GM06990 (cell line): ENCODE data around the gene RAD51C.

Experiments
- DNase-seq: peaks from one replicate; pipeline ENCODE4 v3.0.0-alpha.2; 2011; ENCODE audit not compliant: insufficient read length; ENCODE audit errors: extremely low read depth
- H3K27me3 ChIP-seq: replicated peaks from 2 replicates; pipeline ENCODE4 v1.6.0; 2011; ENCODE audit warnings: low read length; ENCODE audit not compliant: control insufficient read depth, insufficient read depth
- H3K36me3 ChIP-seq: 2 replicates; pipeline ENCODE4 v1.5.1; 2011; ENCODE audit warnings: low read length; ENCODE audit not compliant: control insufficient read depth, insufficient read depth
- H3K4me3 ChIP-seq: replicated peaks from 2 replicates; pipeline ENCODE4 v1.5.1; 2011; ENCODE audit warnings: low read depth, mild to moderate bottlenecking, control low read depth, low read length
- TF ChIP-seq, protein P1 (sequence below): IDR thresholded peaks from 2 replicates; pipeline ENCODE4 v1.5.1; 2011; ENCODE audit warnings: low read length, control low read depth, mild to moderate bottlenecking, inconsistent platforms; ENCODE audit not compliant: insufficient read depth, poor library complexity, severe bottlenecking

RAD51C gene

GRCh38 chr17:58702045-58702476 lies 9.7 kb downstream of the RAD51C start:
- Histone ChIP-seq H3K36me3 (no peaks in the 10 kb centered on the region), H3K27me3 (no peaks in the 10 kb centered on the region), H3K4me3 (no peak overlapping the region)
- DNase-seq, result peak; percentile 68
- TF ChIP-seq, protein P1, sequence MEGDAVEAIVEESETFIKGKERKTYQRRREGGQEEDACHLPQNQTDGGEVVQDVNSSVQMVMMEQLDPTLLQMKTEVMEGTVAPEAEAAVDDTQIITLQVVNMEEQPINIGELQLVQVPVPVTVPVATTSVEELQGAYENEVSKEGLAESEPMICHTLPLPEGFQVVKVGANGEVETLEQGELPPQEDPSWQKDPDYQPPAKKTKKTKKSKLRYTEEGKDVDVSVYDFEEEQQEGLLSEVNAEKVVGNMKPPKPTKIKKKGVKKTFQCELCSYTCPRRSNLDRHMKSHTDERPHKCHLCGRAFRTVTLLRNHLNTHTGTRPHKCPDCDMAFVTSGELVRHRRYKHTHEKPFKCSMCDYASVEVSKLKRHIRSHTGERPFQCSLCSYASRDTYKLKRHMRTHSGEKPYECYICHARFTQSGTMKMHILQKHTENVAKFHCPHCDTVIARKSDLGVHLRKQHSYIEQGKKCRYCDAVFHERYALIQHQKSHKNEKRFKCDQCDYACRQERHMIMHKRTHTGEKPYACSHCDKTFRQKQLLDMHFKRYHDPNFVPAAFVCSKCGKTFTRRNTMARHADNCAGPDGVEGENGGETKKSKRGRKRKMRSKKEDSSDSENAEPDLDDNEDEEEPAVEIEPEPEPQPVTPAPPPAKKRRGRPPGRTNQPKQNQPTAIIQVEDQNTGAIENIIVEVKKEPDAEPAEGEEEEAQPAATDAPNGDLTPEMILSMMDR, result no peak

DNA sequence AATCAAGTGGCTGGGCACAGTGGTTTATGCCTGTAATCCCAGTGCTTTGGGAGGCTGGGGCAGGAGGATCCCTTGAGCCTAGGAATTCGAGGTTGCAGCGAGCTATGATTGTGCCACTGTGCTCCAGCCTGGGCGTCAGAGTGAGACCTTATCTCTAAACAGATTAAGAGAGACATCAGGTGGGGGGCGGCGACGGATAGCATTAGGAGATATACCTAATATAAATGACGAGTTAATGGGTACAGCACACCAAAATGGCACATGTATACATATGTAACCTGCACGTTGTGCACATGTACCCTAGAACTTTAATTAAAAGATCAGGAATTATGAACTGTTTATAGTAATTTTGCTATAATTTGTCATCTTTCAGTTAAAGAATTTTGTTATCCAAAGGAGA lies 10.3 kb downstream of the RAD51C start:
- no peaks in the 10 kb centered on the region for H3K36me3 ChIP-seq
- no peak for DNase-seq
- TF ChIP-seq, protein P1, result no peak
- H3K27me3 ChIP-seq, result no peaks in the 10 kb centered on the region
- no peak overlapping the region; the same call in 1 of the 2 replicates for H3K4me3 ChIP-seq

DNA sequence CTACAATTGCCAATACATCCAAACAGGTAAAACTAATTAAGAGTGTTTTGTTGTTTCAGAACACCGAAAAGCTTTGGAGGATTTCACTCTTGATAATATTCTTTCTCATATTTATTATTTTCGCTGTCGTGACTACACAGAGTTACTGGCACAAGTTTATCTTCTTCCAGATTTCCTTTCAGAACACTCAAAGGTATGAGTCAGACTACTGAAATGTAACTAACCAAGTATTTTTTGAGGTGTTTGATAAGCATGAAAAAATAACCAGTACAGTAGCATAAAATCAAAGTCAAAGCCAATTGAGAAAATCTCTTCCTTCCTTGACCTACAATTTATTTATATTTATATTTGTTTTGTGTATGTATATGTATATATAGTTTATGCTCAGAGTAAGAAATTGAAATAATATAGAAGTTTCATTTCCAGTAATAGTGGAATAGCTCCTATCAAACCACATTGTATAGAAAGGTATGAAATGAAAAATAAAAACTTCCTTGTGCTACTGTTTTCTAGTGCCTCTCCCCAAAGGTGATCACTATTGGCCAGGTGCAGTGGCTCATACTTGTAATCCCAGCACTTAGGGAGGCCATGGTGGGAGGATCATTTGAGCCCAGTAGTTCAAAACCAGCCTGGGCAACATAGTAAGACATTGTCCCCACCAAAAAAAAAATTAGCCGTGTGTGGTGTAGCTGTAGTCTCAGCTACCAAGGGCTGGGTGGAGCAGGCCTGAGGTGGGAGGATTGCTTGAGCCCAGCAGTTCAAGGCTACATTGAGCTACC lies 10.9 kb downstream of the RAD51C start:
- TF ChIP-seq, protein P1, result no peak
- H3K36me3 ChIP-seq, result no peaks in the 10 kb centered on the region

DNA sequence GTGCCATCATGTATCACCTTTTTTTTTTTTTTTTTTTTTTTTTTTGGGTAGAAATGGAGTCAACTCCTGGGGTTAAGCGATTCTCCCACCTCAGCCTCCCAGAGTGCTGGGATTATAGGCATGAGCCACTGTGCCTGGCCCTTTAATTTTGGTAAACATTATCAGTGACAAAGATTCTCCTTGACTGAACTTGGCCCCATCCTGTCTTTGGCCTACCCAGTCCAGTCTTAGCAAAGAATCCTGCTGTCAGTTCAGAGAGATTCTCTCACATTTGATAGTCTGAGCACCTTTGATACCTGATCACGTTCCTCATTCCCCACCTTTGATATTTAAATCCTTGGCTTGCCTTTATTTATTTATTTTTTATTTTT lies 11.5 kb downstream of the RAD51C start:
- no peaks in the 10 kb centered on the region for H3K36me3 ChIP-seq
- DNase-seq, result no peak
- TF ChIP-seq, protein P1, result no peak
- H3K4me3 ChIP-seq, result no peak overlapping the region
- no peaks in the 10 kb centered on the region for H3K27me3 ChIP-seq

More for the DNA sequence above, 10.9 kb downstream of the RAD51C start:
- no peaks in the 10 kb centered on the region for H3K27me3 ChIP-seq
- no peak for DNase-seq
- no peak overlapping the region for H3K4me3 ChIP-seq

DNA sequence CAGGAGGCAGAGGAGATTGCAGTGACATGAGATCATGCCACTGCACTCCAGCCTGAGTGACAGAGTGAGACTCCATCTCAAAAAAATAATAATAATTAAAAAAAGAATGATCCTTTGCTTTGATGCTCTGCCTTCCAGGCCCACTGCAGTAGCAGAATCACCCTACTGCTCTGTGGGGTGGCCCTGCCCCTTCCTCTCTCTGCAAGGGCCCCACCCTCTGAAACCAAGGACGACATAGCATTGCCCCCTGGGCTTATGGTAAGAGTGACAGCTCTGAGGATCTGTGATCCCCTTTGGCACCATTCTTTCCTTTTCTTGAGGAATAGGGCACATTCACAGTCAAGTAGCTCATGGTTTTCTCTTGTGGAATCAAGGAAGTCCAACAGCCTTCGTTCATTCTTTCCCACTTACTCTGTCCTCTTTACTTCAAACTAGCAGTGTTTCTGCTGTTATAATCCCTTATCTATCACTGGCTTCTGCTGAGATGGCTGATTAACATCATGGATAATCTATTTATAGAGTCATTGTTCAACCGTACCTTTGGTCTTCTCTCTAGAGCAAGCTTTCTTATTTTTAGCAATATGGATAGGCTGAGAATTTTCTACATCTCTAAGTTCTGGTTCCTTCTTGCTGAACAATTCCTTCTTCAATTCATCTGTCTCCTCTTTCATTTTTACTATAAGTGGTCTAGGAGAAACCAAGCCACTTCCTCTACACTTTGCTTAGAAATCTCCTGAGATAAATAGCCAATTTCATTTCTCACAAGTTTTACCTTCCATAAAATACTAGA lies 14.1 kb downstream of the RAD51C start:
- H3K4me3 ChIP-seq, result no peak overlapping the region
- no peaks in the 10 kb centered on the region; the same call in 1 of the 2 replicates for H3K36me3 ChIP-seq
- DNase-seq, result peak; percentile 38
- TF ChIP-seq, protein P1, result no peak
- no peaks in the 10 kb centered on the region for H3K27me3 ChIP-seq
